Midbrain (tissue), 1 donor: ENCODE measurements around the gene ELOVL6.
"Not testable (repeated sequence)": the region's sequence is repeated elsewhere in the genome, so short reads cannot be mapped to it uniquely, and the experiment has no call there.

Source experiments
- DNase-seq: peaks from one replicate; lab custom pipeline; 2025; lab: John Stamatoyannopoulos, UW

ELOVL6 gene

DNA sequence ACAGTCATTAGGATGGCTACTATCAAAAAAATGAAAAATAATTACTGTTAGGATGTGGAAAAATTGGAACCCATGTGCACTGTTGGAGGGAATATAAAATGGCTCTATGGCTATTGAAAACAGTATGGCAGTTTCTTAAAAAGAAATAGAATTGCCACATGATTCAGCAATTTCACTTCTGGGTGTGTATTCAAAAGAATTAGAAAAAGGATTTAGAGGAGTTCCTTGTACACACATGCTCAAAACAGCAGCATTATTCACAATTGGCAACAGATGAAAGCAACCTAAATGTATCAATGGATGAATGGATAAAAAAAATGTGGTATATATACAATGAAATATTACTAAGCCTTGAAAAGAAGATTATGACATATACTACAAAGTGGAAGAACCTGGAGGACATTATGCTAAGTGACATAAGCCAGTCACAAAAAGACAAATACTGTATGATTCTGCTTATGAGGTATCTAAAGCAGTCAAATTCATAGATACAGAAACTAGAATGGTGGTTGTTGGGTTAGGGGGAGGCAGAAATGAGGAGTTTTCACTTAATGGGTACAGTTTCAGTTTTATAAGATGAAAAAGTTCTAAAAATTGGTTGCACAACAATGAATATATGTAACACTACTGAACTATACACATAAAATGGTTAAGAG, 123.2 kb downstream of the ELOVL6 start:
- no peak for DNase-seq

DNA sequence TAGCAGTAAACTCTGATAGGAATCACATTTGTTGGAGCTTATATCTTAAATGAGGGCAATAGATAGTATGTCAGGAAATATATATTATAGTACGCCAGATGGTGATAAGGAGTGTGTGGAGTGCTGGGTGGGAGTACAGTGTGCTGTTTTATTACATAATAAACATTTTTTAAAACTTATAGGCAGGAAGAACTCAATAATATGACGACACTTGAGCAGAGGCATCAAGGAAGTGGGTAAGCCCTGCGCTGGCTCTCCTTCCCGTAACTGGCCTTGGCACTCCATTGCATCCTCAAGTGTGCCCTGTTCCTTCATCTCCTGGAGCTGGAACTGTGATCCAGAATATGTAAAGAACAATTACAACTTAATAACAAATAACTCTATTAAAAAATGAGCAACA, 123.8 kb downstream of the ELOVL6 start:
- DNase-seq: no peak

DNA sequence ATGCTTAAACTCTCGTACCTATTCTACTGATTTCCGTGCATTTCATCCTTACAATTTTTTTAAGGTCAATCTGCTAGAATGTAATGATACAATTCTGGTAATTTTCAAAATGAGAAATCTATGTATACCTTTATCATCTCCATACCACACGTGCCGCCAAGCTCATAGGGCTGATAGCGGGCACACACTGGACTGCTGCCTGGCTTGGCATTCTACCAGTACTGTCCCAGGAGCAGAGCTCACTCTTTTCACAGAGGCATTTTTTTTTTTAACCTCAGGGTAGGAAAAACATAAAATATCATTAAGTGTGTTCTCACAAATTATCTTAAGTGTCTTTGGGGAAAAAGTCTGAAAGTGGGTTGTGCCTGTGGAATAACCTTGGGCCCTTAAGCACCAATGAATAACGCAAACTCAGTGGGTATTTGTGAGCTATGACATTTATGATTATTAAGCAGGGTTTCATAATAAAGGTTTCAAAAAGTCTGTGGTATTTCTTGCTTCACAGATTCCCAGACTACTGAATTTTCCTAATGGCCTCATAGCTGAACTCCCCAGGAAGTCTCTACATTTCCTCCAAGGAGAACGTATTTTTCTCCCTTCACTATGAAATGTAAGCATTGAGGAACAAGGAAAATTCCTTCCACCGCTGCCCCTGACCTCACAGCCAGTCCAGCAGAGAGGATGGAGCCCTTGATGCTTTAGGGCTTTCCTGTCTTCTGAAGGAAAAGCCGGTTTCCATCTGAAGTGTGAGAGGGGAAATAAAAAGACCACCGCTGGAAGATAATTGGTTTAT, 125.2 kb downstream of the ELOVL6 start:
- DNase-seq: no peak

DNA sequence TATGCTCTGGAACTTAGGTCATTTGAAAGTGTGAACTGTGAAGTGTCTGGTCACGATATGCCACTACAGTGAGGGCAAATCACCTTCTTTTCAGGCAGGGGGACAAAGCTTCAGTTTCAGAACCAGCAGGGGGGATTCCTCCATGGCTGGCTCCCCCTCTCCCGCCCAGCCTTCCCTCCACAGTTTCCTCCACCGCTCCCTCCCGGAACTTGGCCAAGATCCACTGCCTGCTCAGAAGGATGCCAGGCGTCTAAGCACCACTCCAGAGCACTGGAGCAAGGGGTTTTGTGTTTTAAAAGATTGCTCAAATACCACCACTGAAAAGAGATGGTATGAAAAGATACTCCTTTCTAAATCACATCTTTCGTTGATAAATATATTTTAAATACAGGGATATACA, 126.9 kb downstream of the ELOVL6 start:
- peak; percentile 39 for DNase-seq

DNA sequence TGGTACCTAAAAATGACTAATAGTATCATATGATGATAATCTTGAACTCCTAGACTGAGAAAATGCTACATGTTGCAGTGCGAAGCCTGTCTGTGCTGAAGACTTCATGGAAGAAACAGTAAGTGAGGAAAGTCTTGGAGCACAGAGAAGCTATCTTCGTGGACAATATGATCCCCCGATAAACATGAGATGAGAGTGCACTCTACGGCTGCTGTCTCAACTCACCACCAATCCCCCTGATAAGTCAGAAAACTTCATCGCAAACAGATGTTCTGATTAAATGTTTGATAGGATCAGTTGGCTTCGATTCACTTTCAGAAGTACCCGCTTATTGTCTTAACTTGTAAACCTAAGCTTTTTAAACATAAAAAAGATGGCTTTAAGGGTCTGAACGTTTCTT, 130.2 kb downstream of the ELOVL6 start:
- DNase-seq: no peak

DNA sequence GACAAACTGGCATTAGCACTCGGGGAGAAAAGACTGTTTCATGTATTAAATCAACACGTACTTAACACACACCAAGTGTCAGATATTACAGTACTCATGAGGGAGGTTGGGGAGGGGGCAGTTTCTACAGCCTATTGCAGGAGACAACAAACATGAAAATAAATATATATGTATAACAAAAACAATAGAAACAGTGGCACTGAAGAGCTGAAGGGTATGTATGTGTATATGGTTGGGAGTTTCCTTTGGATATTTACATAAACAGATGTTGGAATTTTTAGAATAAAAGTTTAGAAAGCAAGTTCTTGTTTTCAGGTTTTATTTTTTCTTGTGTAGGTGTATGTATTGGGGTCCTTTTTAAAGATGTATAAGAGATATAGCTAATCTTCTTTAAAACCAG, 133.5 kb downstream of the ELOVL6 start:
- DNase-seq: no peak

DNA sequence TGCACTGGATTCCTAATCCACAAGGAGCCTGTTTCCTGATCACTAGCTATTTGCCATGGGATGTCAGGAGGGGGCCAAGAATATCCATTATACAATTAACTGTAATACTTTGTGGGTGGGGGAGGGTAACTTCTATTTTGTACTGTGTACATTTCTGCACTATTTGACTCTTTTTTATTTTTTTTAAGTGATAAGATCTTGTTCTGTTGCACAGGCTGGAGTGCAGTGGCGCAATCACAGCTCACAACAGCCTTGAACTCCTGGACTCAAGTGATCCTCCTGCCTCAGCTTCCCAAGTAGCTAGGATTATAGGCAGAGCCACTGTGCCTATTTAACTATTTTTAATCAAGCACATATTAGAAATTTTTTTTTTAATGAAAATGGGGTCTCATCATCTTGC, 134.1 kb downstream of the ELOVL6 start:
- no peak for DNase-seq

DNA sequence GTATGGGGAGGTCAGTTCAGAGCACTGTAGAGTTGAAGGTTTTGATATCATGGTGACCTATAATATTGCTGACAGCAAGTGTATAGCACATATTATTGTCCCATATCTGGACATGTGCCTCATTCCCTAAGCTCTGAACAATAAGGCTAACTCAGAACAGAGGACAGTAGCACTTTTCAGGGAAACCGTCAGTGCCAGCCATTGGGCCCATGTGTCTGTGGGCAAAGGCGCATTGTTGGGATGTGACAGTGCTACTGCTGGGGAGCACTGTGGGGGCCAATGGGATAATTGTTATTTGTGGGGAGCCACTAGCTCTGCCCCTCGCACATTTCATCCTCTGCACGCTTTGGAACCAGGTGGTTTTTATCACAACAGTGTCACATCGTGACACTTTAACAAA, 136.2 kb downstream of the ELOVL6 start:
- DNase-seq: peak; percentile 89

DNA sequence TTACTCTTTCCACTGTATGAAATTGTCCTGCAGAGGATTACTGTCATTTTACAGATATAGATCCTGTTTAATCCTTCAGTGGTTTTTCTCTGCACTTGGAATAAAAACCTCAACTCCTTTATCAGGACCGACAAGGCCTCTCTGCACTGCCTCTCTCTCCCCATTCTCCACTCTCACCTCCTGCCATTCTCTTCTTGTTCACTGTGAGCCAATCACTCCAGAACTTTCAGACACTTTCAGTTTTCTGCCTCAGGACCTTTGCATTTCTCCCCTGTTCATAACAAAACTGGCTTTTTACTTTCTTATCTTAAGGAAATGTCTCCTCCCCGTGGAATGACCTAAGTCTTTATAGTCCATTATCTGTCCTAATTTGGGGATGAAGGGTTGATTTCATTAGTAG, 137.3 kb downstream of the ELOVL6 start:
- DNase-seq: no peak

DNA sequence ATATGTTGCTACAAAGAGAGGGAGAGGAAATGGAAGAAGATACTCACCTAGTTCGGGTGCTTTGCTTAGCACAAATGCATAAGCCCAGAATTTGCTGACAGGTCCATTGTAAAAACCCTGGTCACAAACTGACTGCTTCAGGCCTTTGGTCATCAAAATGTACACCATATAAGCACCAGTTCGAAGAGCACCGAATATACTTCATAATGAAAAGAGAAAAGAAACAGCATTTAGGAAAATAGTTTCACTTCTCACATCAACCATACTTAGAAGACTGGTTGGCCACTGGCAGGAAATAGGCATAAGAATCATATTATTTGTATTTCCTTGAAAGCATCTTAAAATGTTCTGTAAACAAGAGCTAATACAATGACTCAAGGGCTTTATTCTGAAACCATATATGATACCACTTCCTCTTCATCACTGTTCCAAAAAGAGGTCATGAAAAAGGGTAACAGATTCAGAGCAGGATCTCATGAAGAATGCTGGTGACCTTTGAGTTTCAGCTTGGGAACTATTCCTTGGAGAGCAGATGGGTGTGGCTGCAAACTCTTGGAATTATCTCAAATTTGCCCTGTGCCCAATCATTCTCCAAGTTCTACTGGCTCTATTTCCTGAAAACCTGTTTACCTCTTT, 138.7 kb downstream of the ELOVL6 start:
- DNase-seq: no peak

DNA sequence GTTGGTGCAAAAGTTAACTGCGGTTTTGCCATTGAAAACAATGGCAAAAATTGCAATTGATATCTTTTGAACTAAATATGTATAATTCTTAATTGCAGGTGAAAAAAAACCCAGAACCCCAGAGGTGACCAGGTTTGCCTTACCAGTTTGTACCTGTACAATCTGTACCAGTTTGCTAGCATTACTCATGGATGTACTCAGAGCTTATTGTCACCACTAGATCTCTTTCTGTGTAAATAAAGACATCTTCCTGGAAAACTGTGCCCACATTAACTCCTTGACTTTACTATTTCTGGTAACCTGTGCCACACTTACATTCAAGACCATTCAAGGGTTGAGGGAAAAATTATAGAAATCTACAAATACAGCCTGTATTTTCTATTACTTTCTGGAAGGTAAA, 139.7 kb downstream of the ELOVL6 start:
- no peak for DNase-seq

DNA sequence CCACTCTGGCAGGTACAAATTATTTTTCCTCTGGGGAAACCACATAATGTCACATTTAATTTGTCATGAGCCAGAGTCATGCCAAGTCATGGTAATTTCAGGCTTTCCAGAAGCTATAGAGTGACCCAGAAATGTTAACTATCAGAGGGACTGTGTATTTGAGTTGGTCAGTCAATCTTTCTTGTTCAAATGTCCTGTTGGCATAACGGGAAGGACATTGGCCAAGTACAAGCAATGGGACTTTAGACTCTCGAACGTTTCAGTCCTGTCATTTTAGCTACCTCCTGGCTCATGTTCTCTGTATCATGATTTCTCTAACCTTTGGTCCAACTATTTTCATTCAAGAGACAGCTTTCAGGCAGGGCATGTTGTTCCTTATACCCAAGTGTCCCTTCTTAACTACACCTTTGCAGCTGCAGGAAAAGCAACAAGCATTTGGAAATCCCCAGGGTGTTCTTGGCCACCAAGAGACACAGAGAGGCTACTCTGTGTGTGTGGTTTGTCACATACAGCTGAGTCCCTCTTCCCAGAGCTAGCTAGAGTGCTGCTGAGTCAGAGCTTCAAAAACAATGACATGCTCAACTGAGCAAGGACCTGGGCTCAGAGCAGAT, 143.2 kb downstream of the ELOVL6 start:
- DNase-seq: peak; percentile 58

DNA sequence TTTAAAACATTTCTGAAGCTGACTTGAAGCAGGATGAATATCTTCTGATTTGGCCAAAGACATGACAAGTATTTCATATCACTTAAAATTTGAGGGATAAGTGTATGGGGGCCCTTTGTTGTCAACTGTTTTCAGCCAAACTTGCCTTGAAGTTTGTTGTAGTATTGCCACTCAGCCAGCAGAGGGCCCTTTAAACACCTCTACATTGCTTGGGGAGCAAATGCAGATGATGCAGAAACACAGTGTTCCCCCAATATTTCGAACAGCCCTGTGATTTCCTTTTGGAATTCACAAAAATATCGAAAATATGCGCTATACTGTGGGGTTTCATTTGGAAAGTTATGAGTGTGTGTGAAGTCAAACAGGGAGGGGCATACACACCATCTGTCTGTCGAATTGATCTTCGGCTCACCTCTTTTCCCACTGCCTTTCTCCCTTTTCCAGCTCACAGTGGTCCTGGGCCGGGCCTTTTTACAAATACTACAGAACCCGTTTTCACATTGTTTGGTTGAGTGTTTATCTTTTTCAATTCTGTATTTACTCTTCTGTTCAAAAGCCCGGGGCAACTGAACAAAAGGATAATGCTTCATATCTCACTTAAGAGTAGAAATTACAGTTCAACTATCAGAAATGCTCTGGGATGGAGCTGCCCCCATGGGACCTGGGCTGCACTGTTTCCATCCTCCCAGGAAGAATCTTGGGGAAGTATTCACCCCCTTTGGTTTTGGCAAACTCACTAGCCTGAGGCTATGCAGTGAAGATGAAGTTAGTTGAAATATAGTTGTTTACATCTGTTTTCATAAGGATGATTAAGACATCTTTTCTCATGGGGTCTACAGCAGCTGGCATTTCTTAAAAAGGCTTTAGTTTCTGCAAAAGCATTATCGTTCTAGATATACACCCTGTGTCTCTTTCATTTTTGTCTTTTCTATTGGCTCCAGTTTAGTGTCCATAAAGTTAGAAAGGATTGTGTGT, 148.2 kb downstream of the ELOVL6 start:
- peak; percentile 77 for DNase-seq

DNA sequence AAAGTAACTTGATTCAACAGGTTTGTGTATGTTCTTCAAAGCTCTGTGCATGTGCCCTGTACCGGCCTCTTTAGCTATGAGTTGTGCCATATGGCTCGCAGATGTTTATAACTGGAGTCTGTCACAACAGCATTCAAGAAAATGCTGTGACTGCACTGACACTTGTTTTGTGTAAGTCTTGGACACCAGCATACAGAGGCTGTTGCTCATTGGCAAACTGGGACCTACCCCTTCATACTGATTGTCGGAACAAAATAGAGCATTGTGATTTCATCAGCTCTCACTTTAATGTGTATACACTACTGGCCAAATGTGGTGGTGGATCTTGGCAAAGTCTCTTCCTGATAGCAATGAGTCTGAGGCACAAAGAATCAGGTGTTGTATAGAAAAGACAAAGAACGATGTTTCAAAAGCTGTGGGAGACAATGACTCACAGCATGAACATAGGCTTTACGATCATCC, 151.8 kb downstream of the ELOVL6 start:
- no peak for DNase-seq

DNA sequence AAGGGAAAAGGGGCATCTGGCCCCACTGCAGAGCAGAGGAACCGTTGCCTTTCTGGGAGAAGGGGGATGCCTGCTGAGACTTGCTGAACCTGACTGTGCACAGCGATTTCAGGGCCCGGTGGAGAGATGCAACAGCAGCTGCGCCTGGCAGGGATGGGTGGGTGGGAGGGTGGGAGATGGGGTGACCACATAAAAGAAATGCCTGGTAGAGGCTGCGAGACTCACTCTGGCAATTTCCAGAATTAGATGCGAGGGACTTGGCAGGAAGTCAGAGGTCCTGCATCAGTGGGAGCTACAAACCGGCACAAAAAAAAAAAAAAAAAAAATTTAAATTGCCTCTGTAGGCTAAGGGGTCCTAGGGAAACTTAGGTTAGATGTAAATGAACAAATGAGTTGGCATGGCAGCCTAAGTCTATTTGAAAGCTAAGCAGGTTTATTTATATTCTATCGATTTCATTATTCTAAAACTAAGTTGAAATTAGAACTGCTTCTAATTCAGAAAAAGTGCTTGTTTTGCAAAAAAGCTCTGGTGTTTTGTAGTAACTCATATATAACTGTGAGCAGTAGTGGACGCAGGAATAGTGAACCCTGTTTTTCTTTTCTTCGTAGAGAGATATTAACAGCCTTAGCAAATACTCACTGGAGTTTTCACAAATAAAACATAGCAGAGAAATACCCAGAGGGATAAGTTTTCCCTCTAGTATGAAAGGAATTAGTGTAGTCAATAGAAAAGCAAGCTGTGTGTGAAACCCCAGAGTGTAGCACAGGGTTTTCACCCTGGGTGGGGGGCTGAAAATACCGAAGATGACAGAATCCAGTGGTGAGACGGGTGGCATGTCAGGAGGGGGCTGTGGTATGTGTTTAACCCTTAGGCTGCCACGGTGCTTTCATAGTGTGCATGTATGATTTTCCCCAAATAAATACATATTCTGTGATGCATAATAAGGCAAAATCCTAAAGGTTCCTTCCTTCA, 155.6 kb downstream of the ELOVL6 start:
- no peak for DNase-seq

DNA sequence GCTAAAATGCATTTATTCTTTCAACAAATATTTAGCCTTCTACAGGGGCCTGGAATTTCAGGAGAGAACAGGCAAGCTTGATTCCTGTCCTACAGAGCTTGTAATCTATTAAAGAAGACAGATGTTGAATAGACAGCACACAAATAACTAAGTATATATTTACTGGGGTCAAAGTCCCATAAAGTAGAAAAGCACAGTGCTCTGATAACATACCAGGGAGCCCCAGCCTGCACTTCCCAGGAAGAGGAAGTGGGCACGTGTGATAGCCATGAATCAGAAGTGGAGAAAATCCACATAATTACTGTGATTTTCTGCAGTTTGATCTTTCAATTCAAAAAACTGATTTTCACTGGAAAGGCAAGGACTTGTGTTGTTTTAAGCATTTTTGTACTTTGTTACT, 156.7 kb downstream of the ELOVL6 start:
- no peak for DNase-seq

DNA sequence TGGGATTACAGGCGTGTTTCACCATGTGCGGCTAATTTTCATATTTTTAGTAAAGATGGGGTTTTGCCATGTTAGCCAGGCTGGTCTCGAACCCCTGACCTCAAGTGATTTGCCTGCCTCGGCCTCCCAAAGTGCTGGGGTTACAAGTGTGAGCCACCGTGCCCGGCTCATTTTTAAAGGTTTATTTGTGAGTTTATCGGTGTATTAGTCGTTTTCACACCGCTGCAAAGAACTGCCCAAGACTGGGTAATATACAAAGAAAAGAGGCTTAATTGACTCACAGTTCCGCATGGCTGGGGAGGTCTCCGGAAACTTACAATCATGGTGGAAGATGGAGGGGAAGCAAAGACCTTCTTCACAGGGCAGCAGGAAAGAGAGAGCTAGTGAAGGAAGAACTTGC, 159.3 kb downstream of the ELOVL6 start:
- DNase-seq: not testable (repeated sequence)

DNA sequence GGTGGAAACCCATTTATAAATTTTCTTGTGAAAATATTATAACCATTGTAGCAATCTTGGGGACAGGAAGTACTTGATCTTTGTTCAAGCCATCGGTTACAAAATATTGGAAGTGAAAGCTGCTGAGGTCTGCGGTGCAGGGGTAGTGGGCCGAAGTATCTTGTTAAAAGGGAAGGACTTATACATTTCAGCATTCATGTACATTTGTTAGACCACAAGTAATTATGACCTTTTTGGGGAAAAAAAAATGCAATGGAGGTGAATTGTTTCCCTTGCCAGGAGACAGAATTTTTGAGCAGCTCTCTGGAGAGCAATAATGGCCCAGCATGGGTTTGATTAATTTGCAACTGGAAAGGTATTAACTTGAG, 164.4 kb downstream of the ELOVL6 start:
- DNase-seq: no peak

DNA sequence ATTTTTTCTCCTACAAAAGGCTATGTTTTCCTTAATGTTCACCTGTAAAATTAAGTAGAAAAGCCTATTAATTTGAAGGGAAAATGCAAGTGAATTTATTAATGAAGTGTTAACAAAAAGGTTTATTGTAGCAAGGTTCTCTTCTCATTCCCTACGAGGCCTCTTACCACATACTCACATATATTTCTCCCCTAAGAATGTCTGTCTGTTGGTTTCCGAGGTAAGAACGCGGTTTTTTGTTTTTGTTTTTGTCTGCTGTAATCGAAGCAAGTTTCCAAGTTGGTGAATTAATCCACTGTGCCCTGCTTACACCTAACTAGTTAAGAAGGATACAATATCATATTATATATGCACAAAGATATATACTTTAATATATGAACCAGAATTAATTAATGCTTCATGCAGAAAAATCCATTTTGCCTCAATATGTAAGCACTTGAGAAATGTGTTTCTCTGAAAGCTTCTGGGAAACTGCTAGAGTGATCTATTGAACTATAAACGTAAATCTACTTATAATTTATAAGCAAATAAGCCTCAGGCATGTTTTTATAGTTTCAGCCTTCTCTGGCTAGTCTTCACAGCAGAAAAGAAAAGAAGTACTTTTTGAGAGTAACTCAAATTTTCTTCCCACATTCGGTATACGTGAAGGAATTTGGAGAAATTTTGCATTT, 164.9 kb downstream of the ELOVL6 start:
- no peak for DNase-seq

DNA sequence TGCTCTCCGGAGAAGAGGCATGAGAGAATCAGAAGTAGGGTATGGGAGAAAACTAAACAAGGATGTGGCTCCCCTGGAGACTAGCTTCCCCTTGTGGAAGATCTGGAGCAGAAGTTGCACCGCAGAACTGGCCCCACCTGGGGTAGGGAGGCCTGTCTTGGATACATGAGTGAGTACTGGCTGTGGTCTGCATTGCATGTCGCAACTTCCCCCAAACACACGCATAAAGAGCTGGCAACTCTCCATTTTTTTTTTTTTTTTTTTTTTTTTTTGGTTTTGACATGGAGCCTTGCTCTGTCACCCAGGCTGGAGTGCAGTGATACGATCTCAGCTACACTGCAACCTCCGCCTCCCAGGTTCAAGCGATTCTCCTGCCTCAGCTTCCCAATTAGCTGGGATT, 165.8 kb downstream of the ELOVL6 start:
- no peak for DNase-seq
